Neural cell (in vitro differentiated cells): ENCODE data around the gene RAB17. TPM values are rescaled to one million over a fixed set of nuclear protein-coding genes. Genes with fewer than 3 reads are reported as not detected.

ENCODE experiments used
- H2AFZ ChIP-seq: fragments of 200-600, 300-800 bp; sonication (generic), shearing (Covaris generic); 2 replicates; pipeline ENCODE4 v1.6.0; 2014; ENCODE audit warnings: low read depth, mild to moderate bottlenecking, antibody characterized with exemption, low read length, moderate library complexity
- H3F3A ChIP-seq: fragments of 200-600 bp; shearing (Covaris generic); 2 replicates; pipeline ENCODE4 v1.6.1; 2016; ENCODE audit warnings: mild to moderate bottlenecking, moderate library complexity, mixed read lengths, antibody characterized with exemption, low read length; ENCODE audit not compliant: insufficient read depth, poor library complexity, severe bottlenecking
- H3K27ac ChIP-seq: fragments of 200-600, 300-800 bp; sonication (generic), shearing (Covaris generic); 2 replicates; pipeline ENCODE4 v1.5.1; 2014; ENCODE audit warnings: mild to moderate bottlenecking, low read length, moderate library complexity
- H3K27me3 ChIP-seq: fragments of 300-800, 200-600 bp; sonication (generic), shearing (Covaris generic); 2 replicates; pipeline ENCODE4 v1.6.0; 2014; ENCODE audit warnings: mild to moderate bottlenecking, low read depth, low read length, moderate library complexity; ENCODE audit not compliant: insufficient read depth
- H3K36me3 ChIP-seq: fragments of 300-800, 200-600 bp; sonication (generic), shearing (Covaris generic); 2 replicates; pipeline ENCODE4 v1.5.1; 2014; ENCODE audit warnings: mild to moderate bottlenecking, antibody characterized with exemption, low read length, moderate library complexity; ENCODE audit not compliant: insufficient read depth
- H3K4me2 ChIP-seq: fragments of 300-800, 200-600 bp; sonication (generic), shearing (Covaris generic); 2 replicates; pipeline ENCODE4 v1.6.0; 2014; ENCODE audit warnings: mild to moderate bottlenecking, low read length
- H3K4me3 ChIP-seq: fragments of 300-800, 200-600 bp; sonication (generic), shearing (Covaris generic); 2 replicates; pipeline ENCODE4 v1.5.1; 2014; ENCODE audit warnings: mild to moderate bottlenecking, low read length, moderate library complexity
- H3K79me2 ChIP-seq: fragments of 200-600 bp; shearing (Covaris generic); replicated peaks from 2 replicates; pipeline ENCODE4 v1.6.0; 2014; ENCODE audit warnings: mild to moderate bottlenecking, low read length, moderate library complexity; ENCODE audit not compliant: insufficient read depth
- H3K9ac ChIP-seq: fragments of 300-800, 200-600 bp; sonication (generic), shearing (Covaris generic); 2 replicates; pipeline ENCODE4 v1.6.1; 2016; ENCODE audit warnings: mild to moderate bottlenecking, low read length, mixed read lengths
- H3K9me2 ChIP-seq: fragments of 200-600 bp; shearing (Covaris generic); 2 replicates; pipeline ENCODE4 v1.6.1; 2016; ENCODE audit warnings: mild to moderate bottlenecking, low read length, mixed read lengths; ENCODE audit not compliant: insufficient read depth
- H3K9me3 ChIP-seq: fragments of 200-600, 300-800 bp; sonication (generic), shearing (Covaris generic); 2 replicates; pipeline ENCODE4 v1.6.1; 2016; ENCODE audit warnings: mild to moderate bottlenecking, mixed run types, low read length, moderate library complexity, mixed read lengths
- H4K20me1 ChIP-seq: fragments of 200-600 bp; shearing (Covaris generic); 2 replicates; pipeline ENCODE4 v1.6.1; 2016; ENCODE audit warnings: mild to moderate bottlenecking, mixed run types; ENCODE audit not compliant: insufficient read depth
- EP300 ChIP-seq: fragments of 450-650 bp; conservative IDR thresholded peaks from 2 replicates; pipeline ENCODE4 v1.6.1; 2014; ENCODE audit warnings: antibody characterized with exemption, mild to moderate bottlenecking, moderate library complexity; ENCODE audit not compliant: poor library complexity, severe bottlenecking
- EZH2 ChIP-seq: fragments of 200-600, 300-800 bp; shearing (Covaris generic), sonication (generic); IDR thresholded peaks from 2 replicates; pipeline ENCODE4 v1.6.1; 2014; ENCODE audit warnings: antibody characterized with exemption, low read length, borderline replicate concordance, mild to moderate bottlenecking; ENCODE audit not compliant: insufficient read depth, poor library complexity, severe bottlenecking
- MXI1 ChIP-seq: fragments of 450-650 bp; conservative IDR thresholded peaks from 2 replicates; pipeline ENCODE4 v1.6.1; 2014; ENCODE audit warnings: antibody characterized with exemption, mild to moderate bottlenecking; ENCODE audit not compliant: poor library complexity, severe bottlenecking
- POLR2AphosphoS5 ChIP-seq: IDR thresholded peaks from 2 replicates; pipeline ENCODE4 v1.6.1; 2012
- RAD21 ChIP-seq: fragments of 450-650 bp; conservative IDR thresholded peaks from 2 replicates; pipeline ENCODE4 v1.6.1; 2014; ENCODE audit warnings: antibody characterized with exemption, mild to moderate bottlenecking, moderate library complexity
- SMC3 ChIP-seq: fragments of 450-650 bp; conservative IDR thresholded peaks from 2 replicates; pipeline ENCODE4 v1.6.1; 2014; ENCODE audit warnings: antibody characterized with exemption, mild to moderate bottlenecking, moderate library complexity; ENCODE audit not compliant: poor library complexity
- TAF1 ChIP-seq: IDR thresholded peaks from 2 replicates; pipeline ENCODE4 v1.6.1; 2012; ENCODE audit warnings: low read depth
- polyA plus RNA-seq: library from polyadenylated mRNA; depleted of rRNA; stranded (reverse); fragments of >200 nt; gene quantifications from 2 replicates; pipeline ENCODE4 v1.2.3, GENCODE V29; 2014
- TF ChIP-seq, protein P1 (sequence below): IDR thresholded peaks from 2 replicates; pipeline ENCODE4 v1.6.1; 2012; ENCODE audit warnings: borderline replicate concordance
- TF ChIP-seq, protein P2 (sequence below): fragments of 450-650 bp; IDR thresholded peaks from 2 replicates; pipeline ENCODE4 v1.5.1; 2014; ENCODE audit warnings: antibody characterized with exemption, mild to moderate bottlenecking, moderate library complexity; ENCODE audit not compliant: poor library complexity, severe bottlenecking

Gene RAB17
- polyA plus RNA-seq, 1 donor from 2014 or later: not detected

DNA sequence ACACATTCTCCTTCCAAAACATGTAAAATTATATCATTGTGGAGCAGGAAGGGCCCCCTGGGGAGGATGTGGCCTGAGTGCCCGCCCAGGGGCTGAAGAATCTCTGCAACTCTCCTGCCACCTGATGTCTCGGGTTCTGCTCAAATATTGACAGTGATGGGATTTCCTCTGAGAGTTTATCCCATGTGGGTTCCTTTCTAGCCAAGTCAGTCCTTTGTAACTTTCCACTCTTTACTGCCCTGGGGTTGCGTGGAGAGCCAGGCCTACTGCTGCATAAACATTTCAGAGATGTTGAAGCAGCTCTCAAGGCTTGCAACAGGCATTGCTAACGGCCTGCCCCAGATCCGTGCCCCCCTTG lies 4.0 kb upstream of the RAB17 start:
- Histone ChIP-seq H3K27me3 (no peaks in the 10 kb centered on the region), H4K20me1 (no peaks in the 10 kb centered on the region), H3K27ac (no peak overlapping the region), H3K79me2 (no peaks in the 10 kb centered on the region), H3K9me3 (no peaks in the 10 kb centered on the region), H2AFZ (no peak overlapping the region), H3F3A (no peaks in the 10 kb centered on the region), H3K4me3 (no peak overlapping the region), H3K36me3 (no peaks in the 10 kb centered on the region), H3K4me2 (no peak overlapping the region), H3K9me2 (no peaks in the 10 kb centered on the region), H3K9ac (no peak overlapping the region)
- TF ChIP-seq, protein P1, sequence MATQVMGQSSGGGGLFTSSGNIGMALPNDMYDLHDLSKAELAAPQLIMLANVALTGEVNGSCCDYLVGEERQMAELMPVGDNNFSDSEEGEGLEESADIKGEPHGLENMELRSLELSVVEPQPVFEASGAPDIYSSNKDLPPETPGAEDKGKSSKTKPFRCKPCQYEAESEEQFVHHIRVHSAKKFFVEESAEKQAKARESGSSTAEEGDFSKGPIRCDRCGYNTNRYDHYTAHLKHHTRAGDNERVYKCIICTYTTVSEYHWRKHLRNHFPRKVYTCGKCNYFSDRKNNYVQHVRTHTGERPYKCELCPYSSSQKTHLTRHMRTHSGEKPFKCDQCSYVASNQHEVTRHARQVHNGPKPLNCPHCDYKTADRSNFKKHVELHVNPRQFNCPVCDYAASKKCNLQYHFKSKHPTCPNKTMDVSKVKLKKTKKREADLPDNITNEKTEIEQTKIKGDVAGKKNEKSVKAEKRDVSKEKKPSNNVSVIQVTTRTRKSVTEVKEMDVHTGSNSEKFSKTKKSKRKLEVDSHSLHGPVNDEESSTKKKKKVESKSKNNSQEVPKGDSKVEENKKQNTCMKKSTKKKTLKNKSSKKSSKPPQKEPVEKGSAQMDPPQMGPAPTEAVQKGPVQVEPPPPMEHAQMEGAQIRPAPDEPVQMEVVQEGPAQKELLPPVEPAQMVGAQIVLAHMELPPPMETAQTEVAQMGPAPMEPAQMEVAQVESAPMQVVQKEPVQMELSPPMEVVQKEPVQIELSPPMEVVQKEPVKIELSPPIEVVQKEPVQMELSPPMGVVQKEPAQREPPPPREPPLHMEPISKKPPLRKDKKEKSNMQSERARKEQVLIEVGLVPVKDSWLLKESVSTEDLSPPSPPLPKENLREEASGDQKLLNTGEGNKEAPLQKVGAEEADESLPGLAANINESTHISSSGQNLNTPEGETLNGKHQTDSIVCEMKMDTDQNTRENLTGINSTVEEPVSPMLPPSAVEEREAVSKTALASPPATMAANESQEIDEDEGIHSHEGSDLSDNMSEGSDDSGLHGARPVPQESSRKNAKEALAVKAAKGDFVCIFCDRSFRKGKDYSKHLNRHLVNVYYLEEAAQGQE: no peak
- TF ChIP-seq TAF1 (no peak), EZH2 (no peak), RAD21 (no peak), MXI1 (no peak), SMC3 (no peak), EP300 (no peak), POLR2AphosphoS5 (no peak)
- TF ChIP-seq, protein P2, sequence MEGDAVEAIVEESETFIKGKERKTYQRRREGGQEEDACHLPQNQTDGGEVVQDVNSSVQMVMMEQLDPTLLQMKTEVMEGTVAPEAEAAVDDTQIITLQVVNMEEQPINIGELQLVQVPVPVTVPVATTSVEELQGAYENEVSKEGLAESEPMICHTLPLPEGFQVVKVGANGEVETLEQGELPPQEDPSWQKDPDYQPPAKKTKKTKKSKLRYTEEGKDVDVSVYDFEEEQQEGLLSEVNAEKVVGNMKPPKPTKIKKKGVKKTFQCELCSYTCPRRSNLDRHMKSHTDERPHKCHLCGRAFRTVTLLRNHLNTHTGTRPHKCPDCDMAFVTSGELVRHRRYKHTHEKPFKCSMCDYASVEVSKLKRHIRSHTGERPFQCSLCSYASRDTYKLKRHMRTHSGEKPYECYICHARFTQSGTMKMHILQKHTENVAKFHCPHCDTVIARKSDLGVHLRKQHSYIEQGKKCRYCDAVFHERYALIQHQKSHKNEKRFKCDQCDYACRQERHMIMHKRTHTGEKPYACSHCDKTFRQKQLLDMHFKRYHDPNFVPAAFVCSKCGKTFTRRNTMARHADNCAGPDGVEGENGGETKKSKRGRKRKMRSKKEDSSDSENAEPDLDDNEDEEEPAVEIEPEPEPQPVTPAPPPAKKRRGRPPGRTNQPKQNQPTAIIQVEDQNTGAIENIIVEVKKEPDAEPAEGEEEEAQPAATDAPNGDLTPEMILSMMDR: no peak

DNA sequence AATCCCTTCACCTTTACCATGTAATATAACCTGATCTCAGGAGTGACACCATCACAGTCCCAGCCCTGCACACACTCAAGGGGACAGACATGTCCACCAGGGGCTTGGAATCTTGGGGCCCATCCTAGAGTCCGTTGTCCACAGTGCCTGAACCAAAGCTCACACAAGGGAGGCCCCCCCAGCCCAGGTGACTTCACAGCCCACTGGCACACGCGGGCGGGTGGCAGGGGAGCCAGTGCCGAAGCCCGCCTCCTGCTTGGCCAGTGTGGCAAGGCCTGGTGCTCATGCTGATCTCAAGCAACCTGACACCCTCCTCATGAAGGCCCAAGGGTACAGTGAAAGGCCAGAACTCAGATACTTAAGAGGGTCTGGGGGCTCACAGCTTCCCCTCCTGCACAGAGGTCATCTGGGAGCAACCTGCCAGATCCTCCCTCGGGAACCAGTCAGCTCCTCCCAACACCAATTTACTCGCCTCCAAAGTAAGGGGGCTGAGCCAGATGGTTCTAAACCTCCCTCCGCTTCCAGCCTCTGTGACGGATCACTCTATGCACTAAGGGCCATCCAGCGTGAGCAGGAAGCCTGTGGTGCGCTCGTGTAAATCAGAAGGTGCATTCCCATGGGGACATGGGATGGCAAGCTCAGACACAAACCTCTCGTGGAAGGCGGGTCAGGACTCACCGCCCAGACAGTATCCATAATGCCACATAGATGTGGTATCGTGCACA lies 3.2 kb upstream of the RAB17 start:
- TF ChIP-seq, protein P1: no peak
- no peak for TF ChIP-seq TAF1
- no peak for TF ChIP-seq SMC3
- no peak for TF ChIP-seq MXI1
- no peak for TF ChIP-seq EP300
- no peak for TF ChIP-seq RAD21
- TF ChIP-seq EZH2: no peak
- TF ChIP-seq POLR2AphosphoS5: no peak
- H4K20me1 ChIP-seq: no peaks in the 10 kb centered on the region
- H3F3A ChIP-seq: no peaks in the 10 kb centered on the region
- no peak overlapping the region for H2AFZ ChIP-seq
- no peaks in the 10 kb centered on the region for H3K27me3 ChIP-seq
- no peaks in the 10 kb centered on the region for H3K9me3 ChIP-seq
- no peaks in the 10 kb centered on the region for H3K36me3 ChIP-seq
- no peak overlapping the region for H3K4me3 ChIP-seq
- no peak overlapping the region for H3K4me2 ChIP-seq
- H3K79me2 ChIP-seq: no peaks in the 10 kb centered on the region
- H3K27ac ChIP-seq: no peak overlapping the region
- no peak overlapping the region for H3K9ac ChIP-seq
- H3K9me2 ChIP-seq: no peaks in the 10 kb centered on the region
